ENCODE measurements around the gene SNAPC2.

Gene SNAPC2

DNA sequence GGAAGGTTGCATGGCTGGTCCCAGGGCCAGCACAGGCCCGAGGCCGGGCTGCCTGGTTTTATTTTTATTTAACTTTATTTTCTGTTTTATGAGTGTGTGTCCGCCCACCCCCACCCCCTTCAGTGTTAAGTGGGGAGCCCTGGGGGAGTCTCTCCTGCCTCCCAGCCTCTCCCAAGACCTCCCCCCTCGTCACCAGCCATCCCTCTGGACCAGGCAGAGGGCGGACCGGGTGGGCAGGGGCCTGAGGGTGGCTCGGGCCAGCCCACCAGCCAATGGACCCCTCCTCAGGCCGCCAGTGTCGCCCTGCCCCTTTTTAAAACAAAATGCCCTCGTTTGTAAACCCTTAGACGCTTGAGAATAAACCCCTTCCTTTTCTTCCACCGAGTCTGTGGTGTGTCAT, 6.0 kb upstream of the SNAPC2 start:
- DNase-seq (ENCODE audit: low read depth in 1 of 2, low spot score in 1 of 2): no peak
- H3K4me3 ChIP-seq (replicated peaks; ENCODE audit: insufficient read depth, low read length): no peak overlapping the region
- no peak for TF ChIP-seq GABPA (IDR thresholded peaks at IDR 0.05; ENCODE audit: low read depth)
- TF ChIP-seq, protein P1, sequence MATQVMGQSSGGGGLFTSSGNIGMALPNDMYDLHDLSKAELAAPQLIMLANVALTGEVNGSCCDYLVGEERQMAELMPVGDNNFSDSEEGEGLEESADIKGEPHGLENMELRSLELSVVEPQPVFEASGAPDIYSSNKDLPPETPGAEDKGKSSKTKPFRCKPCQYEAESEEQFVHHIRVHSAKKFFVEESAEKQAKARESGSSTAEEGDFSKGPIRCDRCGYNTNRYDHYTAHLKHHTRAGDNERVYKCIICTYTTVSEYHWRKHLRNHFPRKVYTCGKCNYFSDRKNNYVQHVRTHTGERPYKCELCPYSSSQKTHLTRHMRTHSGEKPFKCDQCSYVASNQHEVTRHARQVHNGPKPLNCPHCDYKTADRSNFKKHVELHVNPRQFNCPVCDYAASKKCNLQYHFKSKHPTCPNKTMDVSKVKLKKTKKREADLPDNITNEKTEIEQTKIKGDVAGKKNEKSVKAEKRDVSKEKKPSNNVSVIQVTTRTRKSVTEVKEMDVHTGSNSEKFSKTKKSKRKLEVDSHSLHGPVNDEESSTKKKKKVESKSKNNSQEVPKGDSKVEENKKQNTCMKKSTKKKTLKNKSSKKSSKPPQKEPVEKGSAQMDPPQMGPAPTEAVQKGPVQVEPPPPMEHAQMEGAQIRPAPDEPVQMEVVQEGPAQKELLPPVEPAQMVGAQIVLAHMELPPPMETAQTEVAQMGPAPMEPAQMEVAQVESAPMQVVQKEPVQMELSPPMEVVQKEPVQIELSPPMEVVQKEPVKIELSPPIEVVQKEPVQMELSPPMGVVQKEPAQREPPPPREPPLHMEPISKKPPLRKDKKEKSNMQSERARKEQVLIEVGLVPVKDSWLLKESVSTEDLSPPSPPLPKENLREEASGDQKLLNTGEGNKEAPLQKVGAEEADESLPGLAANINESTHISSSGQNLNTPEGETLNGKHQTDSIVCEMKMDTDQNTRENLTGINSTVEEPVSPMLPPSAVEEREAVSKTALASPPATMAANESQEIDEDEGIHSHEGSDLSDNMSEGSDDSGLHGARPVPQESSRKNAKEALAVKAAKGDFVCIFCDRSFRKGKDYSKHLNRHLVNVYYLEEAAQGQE (IDR thresholded peaks at IDR 0.05; ENCODE audit: insufficient replicate concordance, low read depth): no peak
- TF ChIP-seq SPI1 (IDR thresholded peaks at IDR 0.05; ENCODE audit: borderline replicate concordance, low read depth): no peak
- TF ChIP-seq CTCF (IDR thresholded peaks at IDR 0.05; ENCODE audit: insufficient read depth, low read length): no peak
- no peak; the same call in 1 of the 2 replicates for TF ChIP-seq POLR2AphosphoS5 (IDR thresholded peaks at IDR 0.05; ENCODE audit: low read depth)
- peaks cover 3% of the 10 kb centered on the region for H3K27me3 ChIP-seq (ENCODE audit: insufficient read depth, poor library complexity, severe bottlenecking)
- no peak overlapping the region for H3K27ac ChIP-seq (replicated peaks)

DNA sequence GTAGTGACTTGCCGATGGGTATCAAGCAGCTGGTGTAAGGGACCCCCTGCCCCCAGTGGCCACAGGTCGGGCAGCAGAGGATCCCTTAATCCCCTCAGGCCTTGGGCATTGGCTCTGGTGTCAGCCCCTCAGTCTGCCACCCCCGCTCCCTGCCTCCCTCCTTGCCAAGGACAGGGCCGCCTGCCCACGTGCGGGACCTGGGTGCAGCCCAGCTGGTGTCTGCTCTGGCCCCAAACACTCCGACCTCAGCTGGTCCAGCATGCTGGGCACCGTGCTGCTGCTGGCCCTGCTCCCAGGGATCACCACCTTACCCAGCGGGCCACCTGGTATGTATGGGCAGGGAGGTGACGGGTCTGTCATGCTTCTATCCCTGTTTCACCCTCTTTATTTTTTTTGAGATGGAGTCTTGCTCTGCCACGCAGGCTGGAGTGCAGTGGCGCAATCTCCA, 5.5 kb upstream of the SNAPC2 start, which contains the start of gene TGFBR3L:
Gene TGFBR3L (plus strand): TSS at position 233 of the 448 bp plus-strand sequence.
- TF ChIP-seq, protein P1 (IDR thresholded peaks at IDR 0.05; ENCODE audit: insufficient replicate concordance, low read depth): no peak
- TF ChIP-seq CTCF (IDR thresholded peaks at IDR 0.05; ENCODE audit: insufficient read depth, low read length): no peak
- TF ChIP-seq POLR2AphosphoS5 (IDR thresholded peaks at IDR 0.05; ENCODE audit: low read depth): no peak; the same call in 1 of the 2 replicates
- no peak for TF ChIP-seq SPI1 (IDR thresholded peaks at IDR 0.05; ENCODE audit: borderline replicate concordance, low read depth)
- TF ChIP-seq GABPA (IDR thresholded peaks at IDR 0.05; ENCODE audit: low read depth): no peak
- Histone ChIP-seq H3K27ac (replicated peaks) (no peak within 1 kb of the TSS), H3K27me3 (ENCODE audit: insufficient read depth, poor library complexity, severe bottlenecking) (peaks cover 3% of the 10 kb centered on the region), H3K4me3 (replicated peaks; ENCODE audit: insufficient read depth, low read length) (no peak within 1 kb of the TSS)
- no peak for DNase-seq (ENCODE audit: low read depth in 1 of 2, low spot score in 1 of 2)

- TF ChIP-seq SPI1 (IDR thresholded peaks at IDR 0.05; ENCODE audit: borderline replicate concordance, low read depth): no peak
- TF ChIP-seq, protein P1 (IDR thresholded peaks at IDR 0.05; ENCODE audit: insufficient replicate concordance, low read depth): no peak
- no peak for TF ChIP-seq GABPA (IDR thresholded peaks at IDR 0.05; ENCODE audit: low read depth)
- no peak for TF ChIP-seq POLR2AphosphoS5 (IDR thresholded peaks at IDR 0.05; ENCODE audit: low read depth)
- no peak for TF ChIP-seq CTCF (IDR thresholded peaks at IDR 0.05; ENCODE audit: insufficient read depth, low read length)
- peaks cover 3% of the 10 kb centered on the region for H3K27me3 ChIP-seq (ENCODE audit: insufficient read depth, poor library complexity, severe bottlenecking)
- DNase-seq (ENCODE audit: low read depth in 1 of 2, low spot score in 1 of 2): no peak
- no peak overlapping the region for H3K27ac ChIP-seq (replicated peaks)
- peak overlapping the region; percentile 44 for H3K4me3 ChIP-seq (replicated peaks; ENCODE audit: insufficient read depth, low read length)
Observed at GRCh38 chr19:7915250-7916102, 4.7 kb upstream of the SNAPC2 start.

Measured in HL-60 (cell line).